ENCODE data around the gene PERCC1. TPM values are rescaled to one million over a fixed set of nuclear protein-coding genes. Genes with fewer than 3 reads are reported as not detected.

Gene PERCC1
- total RNA-seq, 1 donor from 2014 or later = not detected

DNA sequence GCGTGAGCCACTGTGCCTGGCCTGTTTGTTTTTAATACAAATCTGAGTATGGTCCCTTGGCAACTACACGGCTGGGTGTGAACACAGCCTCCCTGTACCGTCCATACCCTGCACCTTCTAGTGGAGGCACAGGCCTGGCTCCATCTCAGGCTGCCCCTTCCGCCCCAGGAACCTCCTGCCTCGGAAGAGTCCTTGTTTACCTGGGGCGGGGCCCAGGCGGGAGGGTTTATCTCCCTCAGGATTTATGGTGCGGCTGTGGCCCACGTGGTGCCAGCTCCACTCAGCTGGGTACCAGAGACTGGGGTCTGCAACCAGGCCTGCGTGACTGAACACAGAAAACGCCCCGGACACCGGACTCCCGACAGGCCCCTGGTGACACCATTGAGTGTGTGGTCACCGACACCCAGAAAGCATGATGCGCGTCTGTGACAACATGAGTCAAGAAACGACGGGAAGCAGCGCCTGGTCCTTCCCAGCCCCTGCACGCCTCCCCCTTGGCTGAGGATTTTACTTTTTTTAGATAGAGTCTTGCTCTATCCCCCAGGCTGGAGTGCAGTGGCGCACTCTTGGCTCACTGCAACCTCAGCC lies 35.3 kb upstream of the PERCC1 start:
- H3K27me3 ChIP-seq = no peaks in the 10 kb centered on the region
- H3K4me1 ChIP-seq = no peaks in the 10 kb centered on the region
- intact Hi-C loops (cut with DNase I) = no loop called here
- H3K36me3 ChIP-seq = peaks cover 0 to 83% of the 10 kb centered on the region in 2 donors
- TF ChIP-seq POLR2A (IDR thresholded peaks at IDR 0.05) (no peak), CTCF (IDR thresholded peaks at IDR 0.05) (no peak), POLR2AphosphoS5 (IDR thresholded peaks at IDR 0.05; ENCODE audit: insufficient read depth in 1 of 2, low read depth in 1 of 2) (no peak)
- DNase-seq (ENCODE audit: extremely low spot score in 2 of 2) = no peak
- no peaks in the 10 kb centered on the region for H3K9me3 ChIP-seq
- H3K4me3 ChIP-seq = no peak overlapping the region
- no peak overlapping the region for H3K27ac ChIP-seq

DNA sequence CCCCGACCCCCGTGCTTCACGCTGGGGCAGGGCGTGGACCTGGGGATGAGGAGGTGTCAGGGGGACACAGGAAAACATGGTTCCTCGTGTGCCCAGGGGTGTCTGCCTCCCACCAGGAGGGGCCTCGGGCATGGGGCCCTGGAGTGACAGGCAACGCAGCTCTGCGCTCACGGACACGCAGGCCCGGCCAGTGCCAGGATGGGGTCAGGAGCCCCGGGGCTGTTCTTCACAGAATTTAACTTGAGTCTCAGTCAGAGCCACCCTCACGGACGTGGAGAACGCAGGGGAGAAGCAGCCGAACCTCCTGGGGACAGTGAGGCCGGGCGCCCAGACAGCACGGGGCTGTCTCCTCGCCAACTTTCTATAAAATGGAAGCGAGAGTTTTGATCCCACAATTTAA lies 33.1 kb upstream of the PERCC1 start:
- H3K4me1 ChIP-seq = no peaks in the 10 kb centered on the region
- intact Hi-C loops (cut with DNase I) = no loop called here
- no peak for TF ChIP-seq POLR2A (IDR thresholded peaks at IDR 0.05)
- no peak for TF ChIP-seq POLR2AphosphoS5 (IDR thresholded peaks at IDR 0.05; ENCODE audit: insufficient read depth in 1 of 2, low read depth in 1 of 2)
- TF ChIP-seq CTCF (IDR thresholded peaks at IDR 0.05) = no peak
- H3K27me3 ChIP-seq = no peaks in the 10 kb centered on the region
- peaks cover 0 to 83% of the 10 kb centered on the region in 2 donors for H3K36me3 ChIP-seq
- no peak overlapping the region for H3K4me3 ChIP-seq
- no peak for DNase-seq (ENCODE audit: extremely low spot score in 2 of 2)
- no peak overlapping the region for H3K27ac ChIP-seq
- no peaks in the 10 kb centered on the region for H3K9me3 ChIP-seq

GRCh38 chr16:1398351-1398750 lies 32.5 kb upstream of the PERCC1 start:
- intact Hi-C loops (cut with DNase I) = no loop called here
- Histone ChIP-seq H3K9me3 (no peaks in the 10 kb centered on the region), H3K27ac (no peak overlapping the region), H3K4me3 (no peak overlapping the region), H3K36me3 (peaks cover 0 to 83% of the 10 kb centered on the region in 2 donors), H3K27me3 (no peaks in the 10 kb centered on the region), H3K4me1 (no peaks in the 10 kb centered on the region)
- no peak for TF ChIP-seq POLR2A (IDR thresholded peaks at IDR 0.05)
- TF ChIP-seq POLR2AphosphoS5 (IDR thresholded peaks at IDR 0.05; ENCODE audit: insufficient read depth in 1 of 2, low read depth in 1 of 2) = no peak
- no peak for DNase-seq (ENCODE audit: extremely low spot score in 2 of 2)

DNA sequence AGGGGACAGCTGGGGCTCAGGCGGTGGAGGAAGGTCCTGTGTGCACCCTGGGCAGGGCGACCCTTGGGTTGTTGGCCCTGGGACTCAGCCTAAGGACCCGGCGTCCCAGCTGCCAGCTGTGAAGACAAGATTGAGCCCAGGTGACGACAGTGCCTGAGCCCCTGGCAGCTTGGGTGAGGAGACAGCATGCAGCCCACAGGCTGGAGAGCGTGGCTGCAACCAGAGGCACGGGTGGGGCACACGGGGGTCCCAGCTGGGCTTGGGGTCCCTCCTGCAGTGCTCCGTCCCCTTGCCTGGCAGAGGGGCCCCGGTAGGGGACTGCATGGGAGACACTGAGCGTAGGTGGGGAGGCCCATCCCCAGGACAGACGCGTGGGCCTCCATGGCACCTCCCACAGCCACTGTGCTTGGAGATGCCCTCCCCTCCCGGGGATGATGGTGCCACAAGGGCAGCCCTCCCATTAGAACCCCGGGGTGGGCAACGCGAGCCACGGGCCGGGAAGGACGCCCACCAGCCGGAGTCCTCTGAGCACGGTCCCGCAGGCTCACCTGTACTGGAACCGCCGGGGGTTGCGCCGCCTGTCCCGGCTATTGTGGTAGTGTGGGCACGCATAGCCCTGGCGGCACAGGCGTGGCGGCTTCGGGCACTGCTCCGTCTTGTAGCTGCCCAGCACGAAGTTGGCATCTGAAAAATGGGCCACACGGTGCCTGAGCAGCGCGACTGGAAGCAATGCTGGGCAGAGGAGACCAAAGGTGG lies 31.9 kb upstream of the PERCC1 start:
- Histone ChIP-seq H3K27me3 (no peaks in the 10 kb centered on the region), H3K36me3 (peaks cover 0 to 77% of the 10 kb centered on the region in 2 donors), H3K27ac (no peak overlapping the region), H3K9me3 (no peaks in the 10 kb centered on the region), H3K4me3 (no peak overlapping the region), H3K4me1 (no peaks in the 10 kb centered on the region)
- TF ChIP-seq CTCF (IDR thresholded peaks at IDR 0.05) = no peak
- TF ChIP-seq POLR2AphosphoS5 (IDR thresholded peaks at IDR 0.05; ENCODE audit: insufficient read depth in 1 of 2, low read depth in 1 of 2) = no peak
- no peak for TF ChIP-seq POLR2A (IDR thresholded peaks at IDR 0.05)
- DNase-seq (ENCODE audit: extremely low spot score in 2 of 2) = no peak
- intact Hi-C loops (cut with DNase I) = no loop called here

- intact Hi-C loops (cut with DNase I) = no loop called here
- Histone ChIP-seq H3K4me1 (no peaks in the 10 kb centered on the region), H3K36me3 (peaks cover 0 to 55% of the 10 kb centered on the region in 2 donors)
These were observed 29.7 kb upstream of the PERCC1 start for GRCh38 chr16:1401061-1401757.

More at GRCh38 chr16:1401061-1401757, 29.7 kb upstream of the PERCC1 start:
- Histone ChIP-seq H3K27ac (no peak overlapping the region), H3K4me3 (no peak overlapping the region), H3K9me3 (no peaks in the 10 kb centered on the region), H3K27me3 (no peaks in the 10 kb centered on the region)
- DNase-seq (ENCODE audit: extremely low spot score in 2 of 2) = no peak
- TF ChIP-seq POLR2AphosphoS5 (IDR thresholded peaks at IDR 0.05; ENCODE audit: insufficient read depth in 1 of 2, low read depth in 1 of 2) (no peak), POLR2A (IDR thresholded peaks at IDR 0.05) (no peak)

Data from vagina (tissue), 2 donors.